GM19043 (cell line): ENCODE results near the gene PRKCB.
"Not testable (repeated sequence)": the region's sequence is repeated elsewhere in the genome, so short reads cannot be mapped to it uniquely, and the experiment has no call there.

Source experiments
- ATAC-seq: cut with Tn5 transposase; IDR thresholded peaks from one replicate; pipeline ENCODE4 v1.9.1; 2021; ENCODE audit warnings: low read depth; ENCODE audit not compliant: unreplicated experiment

PRKCB gene

GRCh38 chr16:24073321-24073720, 237.5 kb downstream of the PRKCB start:
- ATAC-seq, result no peak

DNA sequence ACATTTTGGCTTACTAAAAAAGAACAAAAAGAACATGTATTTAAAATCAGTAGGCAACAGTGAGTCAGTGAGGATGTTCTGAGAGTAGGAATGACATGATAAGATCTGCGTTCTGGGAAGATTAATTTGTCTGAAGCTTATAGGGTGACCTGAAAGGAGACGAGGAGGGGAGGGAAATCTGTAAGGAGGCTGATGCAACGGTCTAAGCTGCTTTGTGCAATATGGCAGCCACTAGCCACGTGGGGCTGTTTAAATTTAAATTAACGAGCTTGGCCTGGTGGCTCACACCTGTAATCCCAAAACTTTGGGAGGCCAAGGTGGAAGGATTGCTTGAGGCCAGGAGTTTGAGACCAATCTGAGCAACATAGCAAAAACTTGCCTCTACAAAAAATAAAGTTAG, 238.8 kb downstream of the PRKCB start:
- no peak for ATAC-seq

DNA sequence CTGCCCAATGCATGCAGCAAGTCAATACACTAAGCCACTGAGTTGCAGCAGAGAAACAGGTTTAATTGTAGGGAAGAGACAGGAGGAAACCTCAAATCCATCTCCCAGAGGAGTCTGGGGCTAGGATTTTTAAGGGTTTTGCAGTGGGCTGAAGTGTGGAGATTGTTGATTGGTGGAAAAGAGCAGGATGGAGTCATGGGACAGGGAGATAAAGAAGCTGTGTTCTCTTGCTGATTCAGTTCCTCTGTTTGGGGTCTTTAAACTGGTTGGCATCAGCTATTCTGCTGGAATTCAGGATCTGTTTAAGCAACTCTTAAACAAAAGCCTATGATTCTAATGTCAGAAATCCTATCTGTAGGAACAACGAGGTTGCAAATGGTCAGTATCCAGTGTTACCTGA, 239.5 kb downstream of the PRKCB start:
- no peak for ATAC-seq

- peak; percentile 59 for ATAC-seq
These were observed 240.3 kb downstream of the PRKCB start for GRCh38 chr16:24075931-24076716.

DNA sequence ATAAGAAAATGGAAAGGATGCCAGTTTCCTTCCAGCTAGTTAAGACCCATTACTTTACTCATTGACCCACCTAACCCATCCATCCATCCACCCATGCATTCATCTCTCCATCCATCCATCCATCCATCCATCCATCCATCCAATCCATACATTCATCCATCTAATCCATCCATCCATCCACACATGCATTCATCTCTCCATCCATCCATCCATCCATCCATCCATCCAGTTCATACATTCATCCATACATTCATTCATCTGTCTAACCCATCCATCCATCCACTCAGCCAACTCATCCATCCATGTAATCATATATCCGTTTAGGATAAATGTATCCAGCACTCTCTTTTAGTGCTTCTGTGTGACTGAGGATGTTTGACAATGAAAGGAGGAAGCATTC, 241.5 kb downstream of the PRKCB start:
- no peak for ATAC-seq

- ATAC-seq, result no peak
These were observed 242.2 kb downstream of the PRKCB start for GRCh38 chr16:24077966-24078365.

DNA sequence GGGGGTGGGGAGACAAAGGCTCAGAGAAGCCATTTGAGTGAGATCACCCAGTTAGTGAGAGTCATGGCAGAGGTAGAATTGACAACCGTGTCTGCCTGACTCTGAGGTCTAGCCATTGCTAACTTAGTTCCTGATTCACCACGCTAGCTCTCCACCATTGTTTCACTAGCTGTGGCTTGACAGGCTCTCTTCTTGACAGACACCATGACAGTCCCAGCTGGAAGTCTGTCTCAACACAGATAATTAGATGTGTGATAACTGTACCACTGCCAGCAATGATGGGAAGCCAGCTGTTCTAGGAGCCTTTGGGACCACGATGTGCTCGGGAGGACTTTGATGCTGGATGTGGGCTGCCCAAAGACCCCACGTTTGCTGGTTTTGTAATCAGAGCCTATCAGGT, 249.9 kb downstream of the PRKCB start:
- no peak for ATAC-seq

DNA sequence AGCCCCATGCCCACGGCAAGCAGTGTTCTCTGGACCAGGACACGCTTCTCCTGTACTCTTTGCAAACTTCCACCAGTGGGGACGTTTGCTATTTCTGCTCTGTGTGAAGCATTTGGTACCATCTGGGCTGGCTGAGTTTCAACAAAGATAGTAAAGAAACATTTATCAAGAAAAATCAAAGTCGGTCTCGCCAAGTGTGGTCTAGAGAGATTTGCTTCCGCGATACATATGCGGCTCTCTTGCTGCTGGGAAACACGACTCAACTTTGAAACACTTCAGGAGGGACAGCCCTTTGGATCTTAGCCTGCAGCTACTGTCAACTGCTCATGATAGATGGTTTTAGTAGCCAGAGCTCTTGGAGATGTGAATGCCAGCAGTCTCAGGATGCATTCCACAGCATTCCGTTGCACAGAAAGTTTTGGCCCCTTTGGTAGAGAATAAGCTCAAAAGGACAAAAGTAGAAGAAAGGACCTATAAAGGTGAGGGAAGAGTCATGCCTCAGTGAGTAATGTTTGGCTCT, 252.2 kb downstream of the PRKCB start:
- ATAC-seq, result no peak

- ATAC-seq, result no peak
These were observed 253.0 kb downstream of the PRKCB start for GRCh38 chr16:24088767-24089166.

GRCh38 chr16:24091125-24091524, 255.3 kb downstream of the PRKCB start:
- ATAC-seq, result no peak

- no peak for ATAC-seq
These were observed 257.3 kb downstream of the PRKCB start for GRCh38 chr16:24093049-24093448.

DNA sequence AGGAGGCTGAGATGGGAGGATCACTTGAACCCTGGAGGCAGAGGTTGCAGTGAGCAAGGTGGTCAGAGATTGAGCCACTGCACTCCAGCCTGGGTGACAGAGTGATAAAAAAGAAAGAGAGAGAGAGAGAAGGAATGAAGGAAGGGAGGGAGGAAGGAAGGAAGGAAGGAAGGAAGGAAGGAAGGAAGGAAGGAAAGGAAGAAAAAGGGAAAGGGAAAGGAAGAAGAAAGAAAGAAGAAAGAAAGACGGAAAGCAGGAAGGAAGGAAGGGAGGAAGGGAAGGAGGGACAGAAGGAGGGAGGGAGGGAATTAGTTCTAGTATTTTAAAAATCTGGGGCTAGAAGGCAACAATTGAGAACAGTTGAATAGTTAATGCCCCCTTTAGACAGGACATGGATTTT, 258.9 kb downstream of the PRKCB start:
- ATAC-seq, result no peak

GRCh38 chr16:24098896-24099295, 263.1 kb downstream of the PRKCB start:
- ATAC-seq, result no peak

GRCh38 chr16:24101431-24101830, 265.6 kb downstream of the PRKCB start:
- ATAC-seq, result no peak

- ATAC-seq, result no peak
These were observed 266.5 kb downstream of the PRKCB start for GRCh38 chr16:24102209-24102660.

GRCh38 chr16:24105471-24105870, 269.7 kb downstream of the PRKCB start:
- not testable (repeated sequence) for ATAC-seq

- not testable (repeated sequence) for ATAC-seq
These were observed 272.3 kb downstream of the PRKCB start for GRCh38 chr16:24108090-24108489.

DNA sequence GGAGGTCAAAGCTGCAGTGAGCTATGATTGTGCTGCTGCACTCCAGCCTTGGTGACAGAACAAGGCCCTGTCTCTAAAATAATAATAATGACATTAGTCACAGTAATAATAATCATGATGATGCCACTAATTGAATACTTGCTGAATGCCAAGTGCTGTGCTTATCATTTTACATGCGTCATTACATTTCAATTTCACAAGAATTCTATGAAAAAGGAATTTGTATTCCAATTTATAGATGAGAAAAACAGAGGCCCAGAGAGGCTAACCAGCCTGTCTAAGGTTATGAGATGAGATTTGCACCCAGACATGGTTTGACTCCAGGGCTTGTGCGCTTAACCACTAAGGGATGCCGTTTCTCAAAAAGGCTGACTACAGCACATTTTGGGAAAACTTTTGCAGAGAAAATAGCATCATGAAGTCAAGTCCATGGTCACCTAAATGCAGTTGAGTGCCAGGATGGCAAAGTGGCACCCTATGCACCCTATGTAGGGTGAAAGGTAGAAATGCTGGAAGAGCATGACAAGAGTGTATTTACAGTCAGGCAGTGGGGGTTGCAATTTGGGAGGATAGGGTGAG, 276.0 kb downstream of the PRKCB start:
- ATAC-seq, result no peak

GRCh38 chr16:24113115-24113745, 277.4 kb downstream of the PRKCB start:
- no peak for ATAC-seq

GRCh38 chr16:24114876-24115275, 279.1 kb downstream of the PRKCB start:
- no peak for ATAC-seq

- no peak for ATAC-seq
These were observed 280.4 kb downstream of the PRKCB start for GRCh38 chr16:24116046-24116776.
